Skin of body (tissue), 3 donors: ENCODE data around the gene CDC42SE2. TPM values are rescaled to one million over a fixed set of nuclear protein-coding genes. Genes with fewer than 3 reads are reported as not detected.

Experiments used
- DNase-seq: peaks from one replicate; lab custom pipeline; 2025; lab: John Stamatoyannopoulos, UW
- small RNA-seq: library from RNA; depleted of rRNA; stranded (forward); fragments of <200 nt; gene quantifications from one replicate; pipeline ENCODE3, GENCODE V24; 2014; ENCODE audit warnings: low replicate concordance
- total RNA-seq: library from RNA; depleted of rRNA; stranded (reverse); fragments of >200 nt; gene quantifications from one replicate; pipeline ENCODE4 v1.2.3, GENCODE V29; 2014

The CDC42SE2 gene
- total RNA-seq, 1 donor from 2014 or later = 29.9 TPM

GRCh38 chr5:131431794-131432193, 167.9 kb downstream of the CDC42SE2 start:
- no peak for DNase-seq

GRCh38 chr5:131433109-131433508, 169.3 kb downstream of the CDC42SE2 start:
- no peak for DNase-seq

GRCh38 chr5:131436081-131436480, 172.2 kb downstream of the CDC42SE2 start:
- no peak for DNase-seq

DNA sequence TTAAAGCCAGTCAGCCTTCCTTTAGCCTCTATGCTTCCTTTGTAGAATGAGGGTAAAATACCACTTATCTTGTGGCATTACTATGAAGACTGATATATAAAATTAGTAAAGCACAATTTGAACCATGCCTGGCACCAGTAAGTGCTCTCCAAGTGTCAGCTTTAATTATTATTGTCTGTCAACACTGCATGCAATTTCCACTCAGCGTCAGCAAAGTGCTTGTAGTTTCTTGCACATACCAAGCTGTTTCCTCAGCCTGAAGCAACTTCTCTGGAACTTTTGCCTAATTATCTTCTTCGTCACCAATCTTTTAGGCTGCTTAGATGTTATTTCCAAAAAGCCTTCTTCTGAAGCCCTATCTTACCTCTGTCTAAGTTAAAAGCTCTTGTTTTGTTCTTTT, 177.3 kb downstream of the CDC42SE2 start:
- peak; percentile 24 for DNase-seq

Small RNAs within 50 kb of the gene (small RNA-seq; reads per million reads assigned to genes)
- gene AC004777.1 (not detected), gene RF02271 (not detected)

Other genes with a start within 250 kb of the CDC42SE2 start
- 129 TPM for gene HINT1, start 98.8 kb upstream of the CDC42SE2 start, total RNA-seq
- 11.6 TPM for gene LYRM7, start 93.1 kb upstream of the CDC42SE2 start, total RNA-seq